ENCODE data around the gene CLCN2. TPM values are rescaled to one million over a fixed set of nuclear protein-coding genes. Genes with fewer than 3 reads are reported as not detected.

Gene CLCN2
- polyA plus RNA-seq, 2 of the 4 experiments (the other 2 are of a cell fraction) = 2.2 to 5.4 TPM

- TF ChIP-seq MAFK (IDR thresholded peaks at IDR 0.05; ENCODE audit: partially characterized antibody) (no peak), FOSL2 (IDR thresholded peaks at IDR 0.05) (no peak), FOSL2 (CRISPR knock-in tag; IDR thresholded peaks at IDR 0.05) (no peak), CBX8 (IDR thresholded peaks at IDR 0.05) (no peak), MAZ (IDR thresholded peaks at IDR 0.05; ENCODE audit: borderline replicate concordance, low read depth, low read length) (no peak), EHF (CRISPR knock-in tag; IDR thresholded peaks at IDR 0.05) (no peak), FOSB (CRISPR knock-in tag; IDR thresholded peaks at IDR 0.05) (no peak), NFE2L2 (conservative IDR thresholded peaks at IDR 0.05; ENCODE audit: low read length) (no peak), HEYL (CRISPR knock-in tag; IDR thresholded peaks at IDR 0.05) (no peak), POLR2A (IDR thresholded peaks at IDR 0.05; ENCODE audit: low read length) (no peak), TP53 (CRISPR knock-in tag; IDR thresholded peaks at IDR 0.05) (no peak), KDM1A (IDR thresholded peaks at IDR 0.05; ENCODE audit: low read depth) (no peak), JUN (IDR thresholded peaks at IDR 0.05) (no peak), KDM5A (IDR thresholded peaks at IDR 0.05) (no peak), HES2 (IDR thresholded peaks at IDR 0.05) (no peak), ZC3H11A (IDR thresholded peaks at IDR 0.05) (no peak), SREBF2 (IDR thresholded peaks at IDR 0.05) (no peak), ATOH8 (CRISPR knock-in tag; IDR thresholded peaks at IDR 0.05; ENCODE audit: low read depth) (no peak), RARB (CRISPR knock-in tag; IDR thresholded peaks at IDR 0.05) (no peak)
- Histone ChIP-seq H3K4me3 (no peak overlapping the region), H3K27ac (no peak overlapping the region), H3K9me3 (no peaks in the 10 kb centered on the region), H3K4me1 (peaks cover 11% of the 10 kb centered on the region; the same call in 2 of the 3 replicates), H3K4me2 (no peak overlapping the region)
- DNase-seq (ENCODE audit: low read depth in 1 of 2, low spot score in 1 of 2) (no peak), ATAC-seq (no peak), FAIRE-seq (no peak)
- POLR2A ChIA-PET = no interaction called here
- WGBS (ENCODE audit: missing lambda C conversion rate) = 91% methylated on average over 10 of the region's 12 CpGs
- CTCF ChIA-PET = no interaction called here
These were observed 3.2 kb downstream of the CLCN2 start for GRCh38 chr3:184358124-184358767.

GRCh38 chr3:184357248-184358123, 3.9 kb downstream of the CLCN2 start:
- H3K4me2 ChIP-seq = no peak overlapping the region
- ATAC-seq (no peak), DNase-seq (ENCODE audit: low read depth in 1 of 2, low spot score in 1 of 2) (no peak), FAIRE-seq (no peak)
- H3K9me3 ChIP-seq = no peaks in the 10 kb centered on the region
- ChIA-PET CTCF (no interaction called here), POLR2A (no interaction called here)
- no peak overlapping the region for H3K4me3 ChIP-seq
- 92% methylated on average over 16 of the region's 24 CpGs for WGBS (ENCODE audit: missing lambda C conversion rate)
- TF ChIP-seq CBX2 (IDR thresholded peaks at IDR 0.05; ENCODE audit: borderline replicate concordance, low read depth) = no peak
- H3K27ac ChIP-seq = no peak overlapping the region
- H3K4me1 ChIP-seq = peaks cover 11% of the 10 kb centered on the region; the same call in 2 of the 3 replicates

GRCh38 chr3:184355261-184356040, 6.0 kb downstream of the CLCN2 start:
- H3K4me3 ChIP-seq = no peak overlapping the region
- no peak overlapping the region for H3K27ac ChIP-seq
- 82% methylated on average over 18 of the region's 18 CpGs for WGBS (ENCODE audit: missing lambda C conversion rate)
- peaks cover 4% of the 10 kb centered on the region; the same call in 2 of the 3 replicates for H3K4me1 ChIP-seq
- ChIA-PET POLR2A (no interaction called here), CTCF (interaction anchor here (0.6 to 3.6 kb wide), 10 partner anchors 11 to 186 kb away, joined by 3 to 23 read pairs (median 6); partner anchors contain the start of gene FAM131A)
- TF ChIP-seq PBX3 (IDR thresholded peaks at IDR 0.05) = no peak
- TF ChIP-seq HOXA7 (CRISPR knock-in tag; IDR thresholded peaks at IDR 0.05) = no peak
- TF ChIP-seq HES2 (IDR thresholded peaks at IDR 0.05) = no peak
- no peak for TF ChIP-seq POLR2AphosphoS2 (conservative IDR thresholded peaks at IDR 0.05; ENCODE audit: low read length)
- TF ChIP-seq RNF2 (IDR thresholded peaks at IDR 0.05; ENCODE audit: borderline replicate concordance, low read depth) = no peak
- TF ChIP-seq HEYL (CRISPR knock-in tag; IDR thresholded peaks at IDR 0.05) = no peak
- TF ChIP-seq ATOH8 (CRISPR knock-in tag; IDR thresholded peaks at IDR 0.05; ENCODE audit: low read depth) = no peak
- TF ChIP-seq CHD4 (IDR thresholded peaks at IDR 0.05; ENCODE audit: borderline replicate concordance) = no peak
- no peak for TF ChIP-seq KDM5A (IDR thresholded peaks at IDR 0.05)
- no peak for TF ChIP-seq EHMT2 (IDR thresholded peaks at IDR 0.05; ENCODE audit: low read depth)
- TF ChIP-seq FOSL2 (IDR thresholded peaks at IDR 0.05) = no peak
- no peak for TF ChIP-seq FOSL2 (CRISPR knock-in tag; IDR thresholded peaks at IDR 0.05)
- H3K4me2 ChIP-seq = no peak overlapping the region
- no peaks in the 10 kb centered on the region for H3K9me3 ChIP-seq
- FAIRE-seq = no peak
- no peak for ATAC-seq
- no peak for DNase-seq (ENCODE audit: low read depth in 1 of 2, low spot score in 1 of 2)

All from A549 (cell line).